ENCODE measurements around the gene CPED1.

The CPED1 gene

GRCh38 chr7:120944826-120945562 is 43.5 kb upstream of the CPED1 start:
- in situ Hi-C loops (cut with HindIII; ENCODE audit: low pct_ligation_motif_present, low sequenced_read_pairs) = no loop called here
- H3K4me3 ChIP-seq (ENCODE audit: low read depth, low read length) = no peak overlapping the region
- no peaks in the 10 kb centered on the region for H3K27me3 ChIP-seq (replicated peaks)
- H3K27ac ChIP-seq = no peak overlapping the region
- no peaks in the 10 kb centered on the region for H3K36me3 ChIP-seq (replicated peaks)
- DNase-seq = no peak
- no peak for TF ChIP-seq CTCF (IDR thresholded peaks at IDR 0.05; ENCODE audit: low read depth, low read length, missing control alignments)

DNA sequence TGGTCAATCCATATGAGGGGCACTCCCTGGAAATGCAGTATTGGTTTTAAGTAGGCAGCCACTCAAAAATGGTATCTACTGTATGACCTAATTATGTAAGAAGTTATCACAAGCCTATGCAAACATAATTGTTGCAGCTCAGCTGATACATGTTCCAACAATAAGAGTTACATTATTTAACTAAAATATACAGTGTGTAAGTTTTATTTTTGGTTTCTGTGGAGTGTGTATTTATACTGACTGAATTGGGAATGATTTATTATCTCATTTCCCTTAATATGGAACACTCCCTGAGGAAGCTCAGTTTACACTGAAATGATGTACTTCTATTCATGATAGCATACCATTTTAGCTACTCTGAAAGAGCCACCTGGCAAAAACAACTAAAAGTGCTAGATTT is 40.5 kb upstream of the CPED1 start:
- DNase-seq = no peak
- in situ Hi-C loops (cut with HindIII; ENCODE audit: low pct_ligation_motif_present, low sequenced_read_pairs) = no loop called here
- Histone ChIP-seq H3K27ac (no peak overlapping the region), H3K4me3 (ENCODE audit: low read depth, low read length) (no peak overlapping the region), H3K27me3 (replicated peaks) (no peaks in the 10 kb centered on the region), H3K36me3 (replicated peaks) (no peaks in the 10 kb centered on the region)
- no peak for TF ChIP-seq CTCF (IDR thresholded peaks at IDR 0.05; ENCODE audit: low read depth, low read length, missing control alignments)

DNA sequence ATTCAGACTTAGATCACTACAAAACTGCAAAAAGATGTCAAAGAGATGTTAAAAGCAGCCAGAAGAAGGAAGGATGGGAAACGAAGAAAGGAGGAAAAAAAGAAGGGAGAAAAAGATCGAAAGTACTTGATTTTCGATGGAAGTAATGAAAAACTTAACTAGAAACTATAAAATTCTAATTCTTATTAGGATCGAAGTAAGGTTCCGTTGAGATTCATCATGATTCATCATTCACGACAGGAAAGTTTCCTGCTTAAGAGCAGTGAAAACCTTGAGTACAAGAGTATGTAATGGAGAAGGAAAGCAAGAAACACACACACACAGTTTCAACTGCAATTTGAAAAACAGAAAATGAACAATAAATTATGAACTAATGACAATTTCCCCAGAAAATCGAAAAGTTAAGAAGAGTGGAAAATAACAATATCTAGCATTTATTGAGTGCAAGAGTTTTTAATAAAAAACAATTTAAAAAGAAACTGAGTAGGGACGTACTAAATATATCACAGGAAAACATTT is 39.1 kb upstream of the CPED1 start:
- no peaks in the 10 kb centered on the region for H3K36me3 ChIP-seq (replicated peaks)
- no peaks in the 10 kb centered on the region for H3K27me3 ChIP-seq (replicated peaks)
- in situ Hi-C loops (cut with HindIII; ENCODE audit: low pct_ligation_motif_present, low sequenced_read_pairs) = no loop called here
- no peak overlapping the region for H3K27ac ChIP-seq
- peak overlapping the region; percentile 88 for H3K4me3 ChIP-seq (ENCODE audit: low read depth, low read length)
- TF ChIP-seq CTCF (IDR thresholded peaks at IDR 0.05; ENCODE audit: low read depth, low read length, missing control alignments) = no peak
- no peak for DNase-seq

DNA sequence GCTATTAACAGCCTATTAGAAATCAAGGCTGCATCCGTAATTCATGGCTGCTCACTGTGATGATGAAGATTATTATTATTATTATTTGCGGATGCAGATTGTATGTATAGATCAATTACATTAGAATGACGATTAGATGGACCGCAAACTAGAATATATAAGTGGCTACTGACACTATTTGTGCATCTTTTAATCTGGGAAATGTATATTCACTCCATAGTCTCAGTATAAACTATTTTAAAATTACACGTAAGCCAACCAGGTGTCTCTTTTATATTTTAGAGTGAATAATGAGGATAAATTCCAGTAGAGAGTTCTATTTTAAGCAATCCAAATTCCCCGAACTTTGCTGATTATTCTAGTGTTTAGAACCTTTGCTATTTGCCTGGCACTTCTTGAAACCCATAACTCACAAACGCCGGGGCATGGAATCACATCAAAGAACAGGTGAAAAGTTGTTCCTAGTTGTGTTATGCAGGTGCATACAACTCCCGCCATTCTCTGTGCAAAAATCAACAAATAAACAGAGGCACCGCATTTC is 38.4 kb upstream of the CPED1 start:
- no peak for TF ChIP-seq CTCF (IDR thresholded peaks at IDR 0.05; ENCODE audit: low read depth, low read length, missing control alignments)
- DNase-seq = no peak
- peak overlapping the region; percentile 88 for H3K4me3 ChIP-seq (ENCODE audit: low read depth, low read length)
- H3K27me3 ChIP-seq (replicated peaks) = no peaks in the 10 kb centered on the region
- peak overlapping the region; percentile 98 for H3K27ac ChIP-seq
- H3K36me3 ChIP-seq (replicated peaks) = peaks cover under 1% of the 10 kb centered on the region
- in situ Hi-C loops (cut with HindIII; ENCODE audit: low pct_ligation_motif_present, low sequenced_read_pairs) = no loop called here

DNA sequence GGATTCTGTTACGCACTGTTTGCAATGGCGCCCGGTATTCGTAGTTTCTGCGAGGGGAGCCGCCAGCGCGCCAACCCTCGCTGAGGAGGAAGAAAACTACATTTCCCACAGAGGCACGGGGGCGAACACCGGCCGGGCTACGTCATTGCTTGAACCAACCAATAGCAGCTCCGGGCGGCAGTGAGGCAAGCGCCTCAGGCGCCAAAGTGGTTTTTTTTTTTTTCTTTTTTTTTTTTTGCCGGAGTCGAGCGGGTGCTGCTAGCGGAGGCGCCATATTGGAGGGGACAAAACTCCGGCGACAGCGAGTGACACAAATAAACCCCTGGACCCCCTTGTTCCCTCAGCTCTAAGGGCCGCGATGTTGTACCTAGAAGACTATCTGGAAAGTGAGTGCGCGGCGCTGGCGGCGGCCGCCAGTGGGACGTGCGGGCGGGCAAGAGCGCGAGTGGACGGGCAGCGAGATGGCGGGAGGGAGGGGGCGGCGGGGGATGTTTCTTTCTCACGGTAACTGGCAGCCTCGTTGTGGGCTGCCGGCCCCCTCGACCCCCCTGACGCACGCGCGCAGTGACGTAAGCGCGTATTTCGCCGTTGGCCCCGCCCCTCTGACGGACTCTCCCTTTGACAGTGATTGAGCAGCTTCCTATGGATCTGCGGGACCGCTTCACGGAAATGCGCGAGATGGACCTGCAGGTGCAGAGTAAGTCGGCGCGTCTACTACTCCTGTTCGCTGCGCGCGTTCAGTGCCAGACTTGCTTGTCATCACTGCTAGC is 37.8 kb upstream of the CPED1 start, which contains the start of gene ING3:
Gene ING3 (plus strand): TSS at position 239 of the 770 bp plus-strand sequence. CDS start 120 bp downstream, at position 359.
- DNase-seq = peak; percentile 97
- in situ Hi-C loops (cut with HindIII; ENCODE audit: low pct_ligation_motif_present, low sequenced_read_pairs) = no loop called here
- H3K27me3 ChIP-seq (replicated peaks) = no peaks in the 10 kb centered on the region
- H3K27ac ChIP-seq = peak within 1 kb of the TSS; percentile 98
- peaks cover 7% of the 10 kb centered on the region for H3K36me3 ChIP-seq (replicated peaks)
- TF ChIP-seq CTCF (IDR thresholded peaks at IDR 0.05; ENCODE audit: low read depth, low read length, missing control alignments) = no peak
- H3K4me3 ChIP-seq (ENCODE audit: low read depth, low read length) = peak within 1 kb of the TSS; percentile 88
